Gastrocnemius medialis (tissue), 4 donors: ENCODE data around the gene HSPA4. TPM values are rescaled to one million over a fixed set of nuclear protein-coding genes. Genes with fewer than 3 reads are reported as not detected.

Source experiments
- ATAC-seq, 2 donors: fragments of 150-250 bp; one replicate each; pipeline ENCODE4 v1.9.1; 2016
- DNase-seq, 2 donors: peaks; one replicate each; pipeline ENCODE4 v3.0.0-alpha.2; 2019
- H3K27ac ChIP-seq, 4 donors: fragments of 200-600 bp; sonication (generic); 1 replicate in 1 of 4; 2 replicates in 3 of 4; pipeline ENCODE4 v1.5.1; 2016 to 2018; ENCODE audit warnings: mild to moderate bottlenecking in 2 of 4, moderate library complexity in 1 of 4
- H3K27me3 ChIP-seq, 3 donors: fragments of 200-600 bp; sonication (generic) in 2 of 3; 1 replicate in 1 of 3; 2 replicates in 2 of 3; pipeline versions ENCODE4 v1.5.1 to v1.6.0; 2016 to 2019; ENCODE audit warnings: mild to moderate bottlenecking in 1 of 3, moderate library complexity in 1 of 3
- H3K36me3 ChIP-seq, 2 donors: fragments of 200-600 bp; sonication (generic) in 1 of 2; one replicate each; pipeline ENCODE4 v1.5.1; 2017 to 2018
- H3K4me1 ChIP-seq, 2 donors: fragments of 200-600 bp; sonication (generic) in 1 of 2; one replicate each; pipeline ENCODE4 v1.5.1; 2016 to 2017; ENCODE audit warnings: mild to moderate bottlenecking in 2 of 2
- H3K4me3 ChIP-seq, 4 donors: fragments of 200-600 bp; sonication (generic) in 3 of 4; 1 replicate in 1 of 4; 2 replicates in 3 of 4; pipeline ENCODE4 v1.5.1; 2016 to 2019; ENCODE audit warnings: mild to moderate bottlenecking in 2 of 4
- H3K9me3 ChIP-seq, 3 donors: fragments of 200-600 bp; sonication (generic) in 2 of 3; 1 replicate in 1 of 3; 2 replicates in 2 of 3; pipeline ENCODE4 v1.5.1; 2016 to 2019
- CTCF ChIP-seq, 5 experiments: fragments of 450-650 bp in 3 of 5; fragments of 200-600 bp in 2 of 5; sonication (generic) in 2 of 5; IDR thresholded peaks in 4 of 5; conservative IDR thresholded peaks in 1 of 5; 1 replicate in 4 of 5; 2 replicates in 1 of 5; pipeline ENCODE4 v1.5.1; 2016 to 2019; ENCODE audit warnings: antibody characterized with exemption in 5 of 5, mild to moderate bottlenecking in 3 of 5, moderate library complexity in 3 of 5
- POLR2A ChIP-seq, 2 donors: fragments of 450-650 bp; IDR thresholded peaks; one replicate each; pipeline ENCODE4 v1.6.1; 2017; ENCODE audit warnings: antibody characterized with exemption in 2 of 2, mild to moderate bottlenecking in 2 of 2, moderate library complexity in 2 of 2
- in situ Hi-C, 4 donors: fragments of 200-750 bp; cut with MboI; loops; one replicate each; pipeline versions ENCODE4 v1.15.0 to v1.8.0; 2017; ENCODE audit warnings: low sequenced_read_pairs in 4 of 4
- intact Hi-C: fragments of 100-400 bp; cut with DNase I; formaldehyde crosslinking; loops from one replicate; pipeline ENCODE4 v1.15.1; 2023; ENCODE audit warnings: low total_unique reads
- total RNA-seq, 4 donors: library from RNA; depleted of rRNA; stranded (reverse); fragments of >200 nt; gene quantifications; one replicate each; pipeline versions ENCODE4 v1.1.0 to v1.2.3, GENCODE V29; 2016

The HSPA4 gene
- total RNA-seq, 4 donors from 2014 or later: 62.6 to 96.4 (median 74.1) TPM

- Histone ChIP-seq H3K4me3 (no peak overlapping the region), H3K9me3 (no peaks in the 10 kb centered on the region), H3K27ac (no peak overlapping the region), H3K4me1 (no peaks in the 10 kb centered on the region), H3K27me3 (no peaks in the 10 kb centered on the region), H3K36me3 (peaks cover 0 to 45% of the 10 kb centered on the region in 2 donors)
- in situ Hi-C loops: no loop called here
- intact Hi-C loops: no loop called here
- no peak for TF ChIP-seq CTCF (IDR thresholded peaks at IDR 0.05 in 4 of 5, conservative IDR thresholded peaks at IDR 0.05 in 1 of 5)
- TF ChIP-seq POLR2A (IDR thresholded peaks at IDR 0.05): no peak
- DNase-seq (no peak), ATAC-seq (no peak)
Measured at GRCh38 chr5:133075572-133076536, 24.0 kb downstream of the HSPA4 start.

GRCh38 chr5:133079048-133079447 is 27.2 kb downstream of the HSPA4 start:
- in situ Hi-C loops: no loop called here
- no peak overlapping the region for H3K4me3 ChIP-seq
- no peak overlapping the region for H3K27ac ChIP-seq
- ATAC-seq (no peak), DNase-seq (no peak)
- intact Hi-C loops: no loop called here
- H3K36me3 ChIP-seq: peaks cover 0 to 32% of the 10 kb centered on the region in 2 donors
- H3K9me3 ChIP-seq: no peaks in the 10 kb centered on the region
- TF ChIP-seq POLR2A (IDR thresholded peaks at IDR 0.05): no peak
- TF ChIP-seq CTCF (IDR thresholded peaks at IDR 0.05 in 4 of 5, conservative IDR thresholded peaks at IDR 0.05 in 1 of 5): no peak
- no peaks in the 10 kb centered on the region for H3K4me1 ChIP-seq
- no peaks in the 10 kb centered on the region for H3K27me3 ChIP-seq

- Histone ChIP-seq H3K9me3 (no peaks in the 10 kb centered on the region), H3K27me3 (no peaks in the 10 kb centered on the region), H3K4me1 (no peaks in the 10 kb centered on the region), H3K27ac (no peak overlapping the region), H3K4me3 (no peak overlapping the region), H3K36me3 (peaks cover 0 to 21% of the 10 kb centered on the region in 2 donors)
- TF ChIP-seq POLR2A (IDR thresholded peaks at IDR 0.05): no peak
- TF ChIP-seq CTCF (IDR thresholded peaks at IDR 0.05 in 4 of 5, conservative IDR thresholded peaks at IDR 0.05 in 1 of 5): no peak
- intact Hi-C loops (no loop called here), in situ Hi-C loops (no loop called here)
- no peak for ATAC-seq
- DNase-seq: no peak
Measured at GRCh38 chr5:133081036-133081435, 29.2 kb downstream of the HSPA4 start.

GRCh38 chr5:133081703-133082102 is 29.9 kb downstream of the HSPA4 start:
- in situ Hi-C loops: no loop called here
- peaks cover 0 to 27% of the 10 kb centered on the region in 2 donors for H3K36me3 ChIP-seq
- no peaks in the 10 kb centered on the region for H3K27me3 ChIP-seq

More at GRCh38 chr5:133081703-133082102, 29.9 kb downstream of the HSPA4 start:
- no peak for TF ChIP-seq CTCF (IDR thresholded peaks at IDR 0.05 in 4 of 5, conservative IDR thresholded peaks at IDR 0.05 in 1 of 5)
- TF ChIP-seq POLR2A (IDR thresholded peaks at IDR 0.05): no peak
- Histone ChIP-seq H3K4me3 (no peak overlapping the region), H3K9me3 (no peaks in the 10 kb centered on the region), H3K27ac (no peak overlapping the region), H3K4me1 (no peaks in the 10 kb centered on the region)
- DNase-seq (no peak), ATAC-seq (no peak)
- intact Hi-C loops: no loop called here
